HL-60/S4 treated with phorbol 12-myristate 13-acetate at 8.2 ng/mL for 4 days and 3 days (cell line): ENCODE results near the gene STK24.

Source experiments
- in situ Hi-C: fragments of 300-500 bp; cut with MboI; formaldehyde crosslinking; loops from 2 replicates; pipeline ENCODE4 v1.15.0; 2022; ENCODE audit warnings: low sequenced_read_pairs

Gene STK24

GRCh38 chr13:98514288-98514687 is 62.6 kb downstream of the STK24 start:
- in situ Hi-C loops = no loop called here

GRCh38 chr13:98513837-98514236 is 63.1 kb downstream of the STK24 start:
- in situ Hi-C loops = no loop called here

- in situ Hi-C loops = no loop called here
Observed at GRCh38 chr13:98512774-98513665, 63.9 kb downstream of the STK24 start.

GRCh38 chr13:98511435-98511834 is 65.5 kb downstream of the STK24 start:
- in situ Hi-C loops = no loop called here

GRCh38 chr13:98510156-98510509 is 66.8 kb downstream of the STK24 start:
- in situ Hi-C loops = no loop called here

- in situ Hi-C loops = no loop called here
Observed at GRCh38 chr13:98509271-98510155, 67.4 kb downstream of the STK24 start.

GRCh38 chr13:98508685-98509084 is 68.2 kb downstream of the STK24 start:
- in situ Hi-C loops = no loop called here

- in situ Hi-C loops = no loop called here
Observed at GRCh38 chr13:98508280-98508679, 68.6 kb downstream of the STK24 start.

- in situ Hi-C loops = no loop called here
Observed at GRCh38 chr13:98507282-98507797, 69.6 kb downstream of the STK24 start.

GRCh38 chr13:98506728-98507230 is 70.1 kb downstream of the STK24 start:
- in situ Hi-C loops = no loop called here

GRCh38 chr13:98506322-98506721 is 70.6 kb downstream of the STK24 start:
- in situ Hi-C loops = no loop called here

- in situ Hi-C loops = no loop called here
Observed at GRCh38 chr13:98505217-98505616, 71.7 kb downstream of the STK24 start.

GRCh38 chr13:98504371-98504963 is 72.4 kb downstream of the STK24 start:
- in situ Hi-C loops = no loop called here

- in situ Hi-C loops = no loop called here
Observed at GRCh38 chr13:98504029-98504351, 72.9 kb downstream of the STK24 start.

GRCh38 chr13:98503175-98504028 is 73.5 kb downstream of the STK24 start:
- in situ Hi-C loops = no loop called here

- in situ Hi-C loops = no loop called here
Observed at GRCh38 chr13:98500963-98501421, 75.9 kb downstream of the STK24 start.

- in situ Hi-C loops = no loop called here
Observed at GRCh38 chr13:98496966-98497365, 79.9 kb downstream of the STK24 start.

- in situ Hi-C loops = no loop called here
Observed at GRCh38 chr13:98496479-98496791, 80.5 kb downstream of the STK24 start.

GRCh38 chr13:98495627-98496478 is 81.1 kb downstream of the STK24 start:
- in situ Hi-C loops = no loop called here
